Calu3 (cell line): ENCODE data around the gene RWDD4. TPM values are rescaled to one million over a fixed set of nuclear protein-coding genes. Genes with fewer than 3 reads are reported as not detected.

Source experiments
- BruUV-seq: library from RNA; stranded (reverse); fragments of 400-500 nt; replicated peaks from 2 replicates; lab custom pipeline; 2021; lab: Mats Ljungman, UMichigan
- CTCF ChIA-PET: fragments of 300-600 bp; sonication (Branson Sonifier 250); formaldehyde crosslinking; loops from one replicate; lab custom pipeline; 2022; ENCODE audit warnings: antibody characterized with exemption; lab: Charles Lee
- DNase-seq: peaks from one replicate; pipeline ENCODE4 v3.0.0; 2022
- H3K27ac Mint-ChIP-seq: one replicate; pipeline ENCODE4 v1.8.0; 2022; ENCODE audit warnings: mixed read lengths; ENCODE audit not compliant: unreplicated experiment
- H3K27me3 Mint-ChIP-seq: one replicate; pipeline ENCODE4 v1.8.0; 2022; ENCODE audit warnings: mixed read lengths; ENCODE audit not compliant: unreplicated experiment
- H3K36me3 Mint-ChIP-seq: one replicate; pipeline ENCODE4 v1.8.0; 2022; ENCODE audit warnings: mild to moderate bottlenecking, moderate library complexity, mixed read lengths; ENCODE audit not compliant: insufficient read depth, unreplicated experiment
- H3K4me1 Mint-ChIP-seq: one replicate; pipeline ENCODE4 v1.8.0; 2022; ENCODE audit warnings: mild to moderate bottlenecking, low read depth, mixed read lengths; ENCODE audit not compliant: unreplicated experiment
- H3K4me3 Mint-ChIP-seq: one replicate; pipeline ENCODE4 v1.8.0; 2022; ENCODE audit warnings: mild to moderate bottlenecking, low read depth, moderate library complexity, mixed read lengths; ENCODE audit not compliant: unreplicated experiment
- H3K9me3 Mint-ChIP-seq: one replicate; pipeline ENCODE4 v1.8.0; 2022; ENCODE audit warnings: low read depth, mixed read lengths; ENCODE audit not compliant: unreplicated experiment
- intact Hi-C: fragments of 100-400 bp; cut with micrococcal nuclease; formaldehyde crosslinking; loops from one replicate; pipeline ENCODE4 v1.10.0; 2022; ENCODE audit not compliant: unreplicated experiment
- total RNA-seq: library from RNA; stranded (reverse); gene quantifications from 2 replicates; pipeline ENCODE4 v1.2.3, GENCODE V29; 2022
- TF ChIP-seq, protein P1 (sequence below): fragments of 200-600 bp; IDR thresholded peaks from one replicate; pipeline ENCODE4 v1.8.0; 2022; ENCODE audit warnings: antibody characterized with exemption; ENCODE audit not compliant: unreplicated experiment

The RWDD4 gene
- total RNA-seq, 1 experiment from 2014 or later: 15.9 TPM

DNA sequence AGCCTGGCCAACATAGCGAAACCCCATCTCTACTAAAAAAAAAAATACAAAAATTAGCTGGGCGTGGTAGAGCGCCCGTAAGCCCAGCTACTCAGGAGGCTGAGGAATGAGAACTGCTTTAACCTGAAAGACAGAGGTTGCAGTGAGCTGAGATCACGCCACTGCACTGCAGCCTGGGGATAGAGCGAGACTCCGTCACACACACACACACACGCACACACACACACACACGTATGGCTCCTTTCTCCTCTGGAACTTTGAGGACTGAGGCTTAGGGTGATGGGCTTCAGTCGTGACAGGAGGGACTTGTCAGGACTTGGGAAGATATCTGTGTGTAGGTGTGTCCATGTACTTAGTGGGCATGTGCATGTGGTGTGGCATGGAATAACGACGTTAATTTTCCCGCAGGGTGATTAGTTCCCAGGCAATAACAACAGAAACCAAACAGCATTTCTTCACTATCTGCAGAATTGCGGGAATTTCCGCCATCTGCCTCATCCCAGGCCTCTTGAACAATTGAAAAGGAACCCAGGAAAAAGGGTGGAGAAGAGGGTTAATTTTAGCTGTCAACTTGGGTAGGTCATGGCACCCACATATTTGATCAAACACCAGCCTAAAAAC, 47.7 kb downstream of the RWDD4 start:
- BruUV-seq: no TSS peak
- no peaks in the 10 kb centered on the region for H3K4me1 Mint-ChIP-seq
- H3K27ac Mint-ChIP-seq: no peak overlapping the region
- no peak for DNase-seq
- no peaks in the 10 kb centered on the region for H3K27me3 Mint-ChIP-seq
- TF ChIP-seq, protein P1, sequence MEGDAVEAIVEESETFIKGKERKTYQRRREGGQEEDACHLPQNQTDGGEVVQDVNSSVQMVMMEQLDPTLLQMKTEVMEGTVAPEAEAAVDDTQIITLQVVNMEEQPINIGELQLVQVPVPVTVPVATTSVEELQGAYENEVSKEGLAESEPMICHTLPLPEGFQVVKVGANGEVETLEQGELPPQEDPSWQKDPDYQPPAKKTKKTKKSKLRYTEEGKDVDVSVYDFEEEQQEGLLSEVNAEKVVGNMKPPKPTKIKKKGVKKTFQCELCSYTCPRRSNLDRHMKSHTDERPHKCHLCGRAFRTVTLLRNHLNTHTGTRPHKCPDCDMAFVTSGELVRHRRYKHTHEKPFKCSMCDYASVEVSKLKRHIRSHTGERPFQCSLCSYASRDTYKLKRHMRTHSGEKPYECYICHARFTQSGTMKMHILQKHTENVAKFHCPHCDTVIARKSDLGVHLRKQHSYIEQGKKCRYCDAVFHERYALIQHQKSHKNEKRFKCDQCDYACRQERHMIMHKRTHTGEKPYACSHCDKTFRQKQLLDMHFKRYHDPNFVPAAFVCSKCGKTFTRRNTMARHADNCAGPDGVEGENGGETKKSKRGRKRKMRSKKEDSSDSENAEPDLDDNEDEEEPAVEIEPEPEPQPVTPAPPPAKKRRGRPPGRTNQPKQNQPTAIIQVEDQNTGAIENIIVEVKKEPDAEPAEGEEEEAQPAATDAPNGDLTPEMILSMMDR: no peak
- H3K36me3 Mint-ChIP-seq: peaks cover 5% of the 10 kb centered on the region
- H3K9me3 Mint-ChIP-seq: no peaks in the 10 kb centered on the region
- intact Hi-C loops: no loop called here
- H3K4me3 Mint-ChIP-seq: no peak overlapping the region
- CTCF ChIA-PET: no interaction called here

DNA sequence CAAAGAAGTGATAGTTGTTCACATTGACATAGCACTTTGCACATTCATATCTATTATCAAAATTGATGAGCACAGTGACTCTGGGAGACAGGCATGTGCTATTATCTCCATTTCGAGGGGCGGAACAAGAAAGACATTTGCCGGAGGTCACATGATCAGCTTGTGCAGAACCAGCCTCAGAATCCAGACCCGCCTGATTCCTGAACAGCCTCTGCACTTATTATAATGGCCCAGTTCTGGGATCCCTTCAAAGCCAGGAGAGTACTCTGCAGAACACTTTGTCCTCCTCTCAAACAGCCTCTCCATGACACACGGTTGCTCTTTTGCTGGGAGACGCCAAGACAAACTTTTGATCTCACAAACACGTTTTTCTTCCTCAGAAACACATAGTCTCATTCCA, 48.4 kb downstream of the RWDD4 start:
- Mint-ChIP-seq H3K4me3 (no peak overlapping the region), H3K27ac (no peak overlapping the region), H3K36me3 (peaks cover 5% of the 10 kb centered on the region), H3K4me1 (no peaks in the 10 kb centered on the region), H3K27me3 (no peaks in the 10 kb centered on the region), H3K9me3 (no peaks in the 10 kb centered on the region)
- TF ChIP-seq, protein P1: no peak
- CTCF ChIA-PET: no interaction called here
- BruUV-seq: no TSS peak
- intact Hi-C loops: no loop called here
- DNase-seq: no peak

DNA sequence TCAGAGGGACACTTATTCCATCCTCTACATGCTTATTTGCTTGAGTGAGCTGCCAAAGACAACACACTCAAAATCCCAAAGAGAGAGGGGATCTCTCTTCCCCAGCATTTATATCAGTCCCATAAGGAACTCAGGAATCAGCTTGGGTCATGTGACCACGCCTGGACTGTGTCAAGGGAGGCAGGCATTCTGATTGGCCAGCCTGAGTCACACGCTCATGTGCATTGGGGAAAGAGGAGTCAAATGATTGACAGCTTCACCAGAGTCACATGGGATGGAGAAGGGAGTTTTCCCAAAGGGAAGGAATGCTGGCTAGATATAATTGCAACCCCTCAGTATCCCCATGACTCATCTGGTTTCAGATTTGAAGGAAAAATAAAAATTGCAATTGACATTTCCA, 49.0 kb downstream of the RWDD4 start:
- CTCF ChIA-PET: no interaction called here
- intact Hi-C loops: no loop called here
- H3K9me3 Mint-ChIP-seq: no peaks in the 10 kb centered on the region
- no peaks in the 10 kb centered on the region for H3K4me1 Mint-ChIP-seq
- H3K27me3 Mint-ChIP-seq: no peaks in the 10 kb centered on the region
- DNase-seq: no peak
- TF ChIP-seq, protein P1: no peak
- no peak overlapping the region for H3K4me3 Mint-ChIP-seq
- peaks cover 5% of the 10 kb centered on the region for H3K36me3 Mint-ChIP-seq
- BruUV-seq: no TSS peak
- no peak overlapping the region for H3K27ac Mint-ChIP-seq

DNA sequence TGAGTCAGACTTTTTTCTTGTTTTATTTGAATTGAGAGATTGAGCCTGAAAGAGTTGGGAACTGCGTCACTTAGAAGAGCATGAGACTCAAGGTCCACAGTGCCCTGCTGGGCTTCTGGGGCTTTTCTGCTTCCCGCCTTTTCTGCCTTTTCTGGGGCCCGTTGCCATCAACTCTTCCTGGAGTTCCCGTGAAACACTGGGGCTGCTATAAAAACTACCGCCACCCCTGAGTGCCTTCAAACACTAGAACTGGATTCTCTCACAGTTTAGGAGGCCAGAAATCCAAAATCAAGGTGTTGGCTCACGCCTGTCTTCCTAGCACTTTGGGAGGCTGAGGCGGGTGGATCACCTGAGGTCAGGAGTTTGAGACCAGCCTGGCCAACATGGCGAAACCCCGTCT, 49.8 kb downstream of the RWDD4 start:
- H3K4me1 Mint-ChIP-seq: no peaks in the 10 kb centered on the region
- intact Hi-C loops: no loop called here
- DNase-seq: no peak
- BruUV-seq: no TSS peak
- H3K27me3 Mint-ChIP-seq: no peaks in the 10 kb centered on the region
- H3K27ac Mint-ChIP-seq: no peak overlapping the region
- H3K36me3 Mint-ChIP-seq: peaks cover 5% of the 10 kb centered on the region
- H3K9me3 Mint-ChIP-seq: no peaks in the 10 kb centered on the region
- CTCF ChIA-PET: no interaction called here
- TF ChIP-seq, protein P1: no peak
- H3K4me3 Mint-ChIP-seq: no peak overlapping the region
